ENCODE data around the gene EIF4B.
A peak's percentile ranks its signal among the peaks of the same experiment; 100 is the strongest.

The EIF4B gene

DNA sequence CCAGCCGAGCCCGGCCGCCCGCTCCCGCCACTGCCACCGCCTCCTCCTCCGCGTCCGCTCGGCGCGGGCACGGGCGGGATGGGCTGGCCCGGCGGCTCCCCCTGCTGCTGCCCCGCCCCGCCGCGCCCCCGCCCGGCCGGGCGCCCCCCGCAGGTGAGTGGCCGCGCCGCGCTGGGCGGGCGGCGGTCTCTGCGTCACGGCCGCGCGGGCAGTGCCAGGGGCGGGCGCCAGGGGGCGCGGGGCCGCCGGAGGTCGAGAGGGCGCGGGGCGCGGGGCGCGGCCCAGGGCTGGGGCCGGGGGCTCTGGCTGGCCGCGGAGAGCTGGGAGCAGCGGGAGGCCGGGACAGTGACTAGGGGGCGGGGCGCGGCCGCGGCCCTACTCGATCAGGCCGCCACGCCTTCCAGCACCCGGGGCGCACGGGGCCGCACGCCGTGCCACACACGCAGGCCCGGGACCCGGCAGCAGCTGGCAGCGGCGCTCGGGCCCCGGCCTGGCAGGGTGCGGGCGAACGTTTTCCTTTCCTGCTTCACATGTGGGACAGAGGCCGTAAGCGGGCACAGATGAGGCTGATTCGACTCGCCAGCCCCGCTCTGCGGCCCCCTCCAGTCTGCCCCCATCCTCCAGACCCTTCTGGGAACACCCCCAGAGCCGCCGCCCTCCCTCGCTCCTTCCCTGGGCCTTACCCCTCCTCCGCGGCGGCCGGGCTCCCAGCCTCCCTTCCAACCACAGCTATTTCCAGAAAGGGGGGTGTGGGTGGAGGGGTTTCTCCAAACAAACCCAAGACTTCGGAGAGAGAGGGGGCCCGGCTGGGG, 41.2 kb downstream of the EIF4B start:
- DNase-seq, result peak; percentile 65

DNA sequence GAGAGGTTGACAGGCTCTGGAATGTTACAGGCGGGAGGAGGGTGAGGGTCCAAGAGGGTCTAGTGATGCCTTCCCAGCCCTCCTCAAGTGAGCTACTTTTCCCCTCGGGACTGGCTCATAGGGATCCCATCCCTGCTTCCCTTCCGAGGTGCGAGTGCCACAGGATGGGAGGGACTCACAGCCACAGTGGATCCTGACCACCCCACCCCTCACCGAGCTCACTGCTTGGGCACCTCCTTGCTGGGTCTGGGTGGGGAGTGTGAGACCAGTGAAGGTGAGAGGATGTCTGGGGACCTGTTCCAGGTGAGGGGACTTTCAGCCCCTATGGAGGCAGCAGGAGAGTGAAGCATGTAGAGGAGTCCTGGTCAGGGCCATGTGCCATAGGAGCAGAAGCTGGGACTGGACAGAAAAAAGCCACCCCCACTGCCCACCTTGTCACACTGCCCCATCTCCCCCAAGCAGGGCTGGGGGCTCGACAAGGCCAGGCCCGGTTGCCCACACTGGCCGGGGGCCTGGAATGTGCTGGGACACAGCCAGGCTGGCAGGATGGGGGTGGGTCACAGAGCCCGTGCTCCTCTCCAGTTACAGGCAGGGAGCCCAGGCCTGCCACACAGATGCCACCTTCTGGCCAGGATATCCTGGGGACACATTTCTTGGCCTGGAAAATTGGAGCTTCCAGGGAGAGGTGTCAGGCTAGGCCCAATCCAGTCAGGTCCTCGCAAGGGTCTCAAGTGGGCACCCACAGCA, 42.0 kb downstream of the EIF4B start:
- DNase-seq, result no peak

DNA sequence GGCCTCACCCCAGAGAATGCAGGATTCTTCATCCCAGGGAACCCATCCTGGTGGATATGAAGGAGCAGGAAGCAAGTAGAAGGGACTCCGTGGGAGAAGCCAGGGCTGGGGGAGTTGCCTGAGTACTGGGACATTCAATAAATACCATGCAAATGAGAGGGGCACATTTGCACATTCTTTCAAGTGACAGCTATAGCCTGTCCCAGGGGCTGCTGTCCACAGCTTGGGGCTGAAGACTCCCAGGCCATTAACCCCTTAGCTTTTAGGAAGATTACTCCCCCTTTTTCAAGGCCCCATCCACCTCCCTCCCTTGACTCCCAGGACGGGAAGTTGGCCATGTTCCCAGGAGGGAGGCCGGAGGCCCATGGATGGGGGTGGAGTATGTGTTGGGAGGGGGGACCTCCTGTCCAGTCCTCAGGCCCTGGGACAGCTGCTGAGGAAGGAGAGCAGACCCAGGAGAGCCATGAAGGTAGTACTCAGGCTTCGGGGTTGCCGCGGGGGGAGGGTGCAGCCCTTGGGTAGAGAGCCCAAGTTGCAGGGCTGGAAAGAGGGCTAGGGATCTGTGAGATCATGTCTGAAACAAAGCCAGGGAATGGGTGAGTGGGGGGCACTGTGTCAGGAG, 42.6 kb downstream of the EIF4B start:
- no peak for DNase-seq

DNA sequence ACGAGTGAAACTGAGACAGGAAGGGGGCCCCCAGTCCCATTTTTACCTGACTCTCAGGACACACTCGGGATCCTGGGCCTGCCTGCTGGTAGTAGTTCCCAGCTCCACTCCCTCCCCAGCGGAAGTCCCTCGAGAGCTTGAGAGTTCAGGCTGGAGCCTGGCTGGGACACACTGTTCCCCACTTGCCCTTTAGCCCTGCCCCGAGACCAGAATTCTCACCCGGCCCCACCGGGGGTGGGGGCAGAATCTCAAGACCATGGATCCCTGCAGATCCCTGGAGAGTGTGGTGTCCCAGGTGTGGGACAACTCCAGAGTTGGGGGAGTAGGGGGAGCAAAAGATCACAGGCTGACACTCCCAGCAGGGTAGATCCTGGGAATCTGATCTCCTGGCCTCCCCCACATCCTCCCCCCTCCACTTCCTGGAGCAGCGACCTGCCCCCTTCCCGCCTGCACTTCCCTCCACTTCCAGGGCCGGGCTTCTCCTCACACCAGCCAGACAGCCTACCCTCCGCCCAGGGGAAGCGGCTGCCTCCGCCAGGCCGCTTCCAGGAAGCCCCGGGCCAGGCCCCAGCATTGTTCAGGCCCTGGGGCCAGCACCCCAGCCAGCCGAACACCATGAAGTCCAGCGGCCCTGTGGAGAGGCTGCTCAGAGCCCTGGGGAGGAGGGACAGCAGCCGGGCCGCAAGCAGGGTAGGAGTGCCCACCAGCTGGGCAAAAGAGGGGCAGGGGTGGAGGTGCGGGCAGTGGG, 43.5 kb downstream of the EIF4B start, which contains the start of gene TNS2:
TNS2 (plus strand) TSS at position 495 of the 748 bp plus-strand sequence; CDS start at position 616, 121 bp downstream.
- no peak for DNase-seq

DNA sequence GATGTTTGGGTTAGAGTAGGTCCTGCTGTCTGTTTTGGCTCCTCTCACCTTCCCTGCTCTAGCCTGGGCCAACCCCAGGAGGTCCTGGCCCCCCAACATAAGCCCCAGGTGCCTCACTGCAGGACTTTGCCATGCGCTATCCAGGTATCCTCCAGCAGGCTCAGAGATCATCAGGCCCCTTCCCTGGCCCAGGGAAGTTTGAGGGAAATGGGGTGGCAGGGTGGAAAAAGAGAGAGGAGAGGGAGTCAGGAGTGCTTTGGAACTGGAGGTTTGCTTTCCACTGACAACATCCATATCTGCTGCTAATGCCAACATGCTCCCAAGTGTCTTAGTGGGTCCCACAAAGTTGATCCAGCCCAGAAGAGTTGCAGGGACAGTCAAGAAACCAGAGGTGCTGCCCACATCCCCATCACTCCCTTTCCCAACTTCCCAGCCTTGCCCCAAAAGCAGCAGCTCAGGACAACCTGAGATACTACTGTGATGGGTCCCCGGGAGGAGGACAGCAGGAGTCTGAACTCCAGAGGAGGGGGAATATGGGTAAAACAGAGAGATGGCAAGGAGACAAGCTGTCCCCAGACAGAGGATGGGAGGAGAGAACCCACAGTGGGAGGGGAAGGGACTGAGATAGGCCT, 44.3 kb downstream of the EIF4B start:
- no peak for DNase-seq

DNA sequence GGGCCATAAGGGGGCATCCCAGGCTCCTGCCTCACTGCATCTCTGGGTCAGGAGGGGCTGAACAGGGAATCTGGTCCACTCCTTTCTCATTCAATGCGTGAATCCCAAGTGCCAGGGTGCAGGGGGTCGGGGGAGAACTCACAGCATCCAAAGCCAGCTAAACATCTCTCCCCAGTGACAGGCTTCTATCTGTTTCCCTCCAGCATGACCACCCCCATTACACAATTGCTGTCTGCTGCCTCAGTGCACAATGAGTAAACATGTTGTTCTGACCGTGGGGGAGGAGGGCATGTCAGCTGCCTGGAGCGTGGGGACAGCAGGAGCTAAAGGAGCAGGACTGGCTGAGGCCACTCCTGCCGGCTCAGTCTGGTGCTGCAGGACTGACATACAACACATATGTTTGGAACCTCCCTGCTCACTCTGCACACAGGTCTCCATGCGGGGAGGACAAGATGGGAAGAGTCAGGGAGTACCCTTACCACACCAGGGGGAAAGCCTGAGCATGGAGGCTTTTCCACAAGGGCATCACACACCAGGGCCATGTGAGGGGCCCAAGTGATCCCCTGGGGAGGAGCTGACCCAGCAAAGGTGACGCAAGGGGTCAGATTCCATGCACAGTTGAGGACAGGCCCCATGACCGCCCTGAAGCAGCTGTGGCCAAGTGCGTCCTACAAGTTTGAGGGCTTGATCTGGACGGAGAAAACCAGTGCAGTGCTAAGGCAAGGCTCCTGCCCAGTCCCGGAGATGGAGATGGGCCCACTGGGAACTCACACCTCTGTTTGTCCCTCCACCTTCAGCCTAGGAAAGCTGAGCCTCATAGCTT, 45.0 kb downstream of the EIF4B start:
- DNase-seq, result no peak

DNA sequence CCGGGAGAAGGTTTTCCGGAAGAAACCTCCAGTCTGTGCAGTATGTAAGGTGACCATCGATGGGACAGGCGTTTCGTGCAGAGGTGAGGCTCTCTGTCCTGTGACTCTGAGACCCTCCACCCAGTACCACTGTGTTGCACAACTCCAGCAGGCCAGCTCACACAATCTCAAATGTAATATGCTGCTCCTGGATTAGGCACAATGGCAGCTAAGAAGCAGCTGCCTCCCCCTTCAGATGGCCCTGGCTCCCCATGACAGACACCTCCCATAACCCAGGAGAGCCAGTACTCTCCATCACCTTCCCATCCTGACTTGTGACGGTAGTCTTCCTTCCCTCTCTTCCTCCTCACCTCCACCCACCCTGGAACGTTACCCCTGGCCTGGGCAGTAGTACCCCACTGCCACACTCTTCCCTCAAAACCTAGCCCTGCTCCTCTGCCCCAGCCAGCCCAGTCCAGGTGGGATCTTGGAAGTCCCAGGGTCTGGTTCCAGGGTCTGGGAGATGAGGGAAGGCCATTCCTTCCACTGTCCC, 45.7 kb downstream of the EIF4B start:
- no peak for DNase-seq

DNA sequence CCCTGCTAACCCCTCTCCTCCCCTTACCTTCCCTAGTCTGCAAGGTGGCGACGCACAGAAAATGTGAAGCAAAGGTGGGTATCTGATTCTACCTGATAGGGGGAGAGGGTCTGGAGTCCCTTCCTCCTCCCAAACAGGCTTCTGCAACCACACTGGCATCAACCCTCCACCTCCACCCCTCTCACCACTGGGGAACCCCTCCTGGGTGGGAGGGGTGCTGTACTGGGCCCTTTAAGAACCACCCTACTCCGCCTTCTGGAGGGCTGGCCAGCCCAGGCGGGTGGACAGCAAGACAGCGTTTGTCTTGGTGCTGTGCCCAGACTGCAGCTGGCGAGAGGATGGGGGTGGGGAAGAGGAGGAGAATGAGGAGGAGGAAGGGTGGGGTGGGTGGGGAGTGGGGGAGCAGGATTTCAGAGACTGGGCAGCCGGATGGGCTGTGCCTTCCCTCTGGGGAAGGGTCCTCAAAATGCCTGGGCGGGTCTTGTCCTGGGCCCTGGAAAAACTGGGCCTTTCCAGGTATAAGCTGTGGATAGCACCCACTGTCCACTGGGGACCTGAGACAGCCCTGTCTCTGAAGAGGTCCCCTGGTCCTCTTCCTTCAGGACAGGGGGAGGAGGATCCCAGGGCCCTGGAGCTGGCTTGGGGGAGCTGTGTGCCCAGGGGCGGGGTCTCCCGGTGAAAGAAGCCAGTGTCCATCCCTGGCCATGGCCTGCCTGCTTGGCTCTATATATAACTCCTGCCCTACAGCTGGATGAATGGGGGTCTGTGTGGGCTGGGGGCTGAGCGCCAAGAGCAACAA, 46.4 kb downstream of the EIF4B start:
- no peak for DNase-seq

DNA sequence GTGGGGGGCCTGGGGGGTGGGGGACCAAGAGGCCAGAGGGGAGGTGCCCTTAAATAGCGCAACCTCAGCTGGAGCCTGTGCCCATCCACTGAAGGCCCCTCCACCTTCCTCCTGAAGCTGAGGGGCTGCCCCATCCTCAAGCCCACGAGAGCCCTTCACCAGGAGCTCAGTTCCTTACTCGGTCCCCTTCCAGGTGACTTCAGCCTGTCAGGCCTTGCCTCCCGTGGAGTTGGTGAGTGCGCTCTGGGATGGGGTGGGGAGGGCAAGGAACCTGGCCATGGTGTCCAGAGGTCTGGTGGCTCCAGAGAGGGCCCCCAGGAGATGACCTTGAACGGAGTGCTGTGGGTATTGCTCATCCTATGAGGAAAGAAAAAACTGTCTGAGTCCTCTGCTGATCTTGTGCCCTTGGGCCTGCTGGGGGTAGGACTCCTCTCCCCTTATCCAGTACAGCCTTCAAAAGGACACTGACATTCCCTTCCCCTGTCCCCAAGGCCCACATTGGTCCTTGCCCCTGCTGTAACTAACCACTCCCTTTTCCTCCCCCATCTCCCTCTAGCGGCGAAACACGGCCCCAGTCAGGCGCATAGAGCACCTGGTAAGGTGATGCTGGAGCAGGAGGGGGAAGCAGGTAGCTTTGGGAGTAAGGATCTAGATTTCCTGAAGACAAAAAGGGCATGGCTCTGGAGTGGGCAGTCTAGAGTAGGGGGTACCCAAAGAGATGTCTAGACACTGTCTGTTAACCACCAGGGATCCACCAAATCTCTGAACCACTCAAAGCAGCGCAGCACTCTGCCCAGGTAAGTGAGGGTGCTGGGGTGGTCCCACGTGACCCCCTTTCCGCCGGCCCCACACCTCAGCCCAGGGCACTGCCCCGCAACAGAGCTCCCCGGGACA, 47.2 kb downstream of the EIF4B start:
- DNase-seq, result peak; percentile 62

DNA sequence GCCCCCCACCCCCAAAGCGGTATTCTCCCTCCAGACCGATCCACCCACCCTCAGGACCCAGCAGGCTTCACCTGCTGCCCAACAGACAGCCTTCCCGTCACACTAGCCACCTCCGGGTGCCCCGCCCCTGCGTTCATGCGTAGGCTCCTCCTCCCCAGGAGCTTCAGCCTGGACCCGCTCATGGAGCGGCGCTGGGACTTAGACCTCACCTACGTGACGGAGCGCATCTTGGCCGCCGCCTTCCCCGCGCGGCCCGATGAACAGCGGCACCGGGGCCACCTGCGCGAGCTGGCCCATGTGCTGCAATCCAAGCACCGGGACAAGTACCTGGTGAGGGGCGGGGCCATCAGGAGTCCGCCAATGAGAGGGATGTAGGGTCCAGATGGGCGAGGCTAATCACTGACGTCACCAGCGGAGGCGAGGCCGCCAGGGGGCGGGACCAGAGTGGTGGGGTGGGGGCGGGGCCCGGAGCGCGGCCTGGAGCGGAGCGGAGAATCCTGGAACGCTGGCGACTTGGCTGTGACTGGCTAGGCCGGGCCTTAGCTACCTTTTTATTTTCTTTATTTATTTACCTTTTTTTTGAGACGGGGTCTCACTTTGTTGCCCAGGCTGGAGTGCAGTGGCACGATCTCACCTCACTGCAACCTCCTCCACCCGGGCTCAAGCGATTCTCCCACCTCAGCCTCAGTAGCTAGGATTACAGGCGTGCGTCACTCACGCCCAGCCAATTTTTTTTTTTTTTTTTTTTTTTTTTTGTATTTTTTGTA, 48.0 kb downstream of the EIF4B start:
- peak; percentile 92 for DNase-seq

DNA sequence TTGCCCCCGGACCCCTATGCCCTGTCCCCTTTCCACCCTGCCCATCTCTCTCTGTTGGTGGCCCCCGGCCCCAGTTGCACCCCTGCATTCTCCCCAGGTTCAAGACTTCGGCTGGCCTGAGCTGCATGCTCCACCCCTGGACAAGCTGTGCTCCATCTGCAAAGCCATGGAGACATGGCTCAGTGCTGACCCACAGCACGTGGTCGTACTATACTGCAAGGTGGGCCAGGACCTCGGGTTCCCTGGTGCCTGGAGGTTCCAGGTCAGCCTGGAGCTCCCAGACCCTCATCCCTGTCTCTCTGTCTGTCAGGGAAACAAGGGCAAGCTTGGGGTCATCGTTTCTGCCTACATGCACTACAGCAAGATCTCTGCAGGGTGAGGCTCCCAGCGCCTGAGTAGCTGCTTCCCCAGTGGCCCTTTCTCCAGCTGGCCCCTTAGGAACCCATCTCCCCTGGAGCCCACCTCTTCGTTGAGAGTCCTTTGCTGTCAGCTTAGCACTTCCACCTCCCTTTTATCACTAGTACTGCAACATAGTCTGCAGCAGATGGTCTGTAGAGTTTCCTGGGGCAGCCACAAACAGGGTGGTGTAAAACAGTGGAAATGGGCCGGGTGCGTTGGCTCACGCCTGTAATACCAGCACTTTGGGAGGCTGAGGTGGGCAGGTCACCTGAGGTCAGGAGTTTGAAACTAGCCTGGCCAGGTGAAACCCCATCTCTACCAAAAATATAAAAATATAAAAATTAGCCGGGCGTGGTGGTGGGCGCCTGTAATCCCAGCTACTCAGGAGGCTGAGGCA, 49.4 kb downstream of the EIF4B start:
- DNase-seq, result no peak

DNA sequence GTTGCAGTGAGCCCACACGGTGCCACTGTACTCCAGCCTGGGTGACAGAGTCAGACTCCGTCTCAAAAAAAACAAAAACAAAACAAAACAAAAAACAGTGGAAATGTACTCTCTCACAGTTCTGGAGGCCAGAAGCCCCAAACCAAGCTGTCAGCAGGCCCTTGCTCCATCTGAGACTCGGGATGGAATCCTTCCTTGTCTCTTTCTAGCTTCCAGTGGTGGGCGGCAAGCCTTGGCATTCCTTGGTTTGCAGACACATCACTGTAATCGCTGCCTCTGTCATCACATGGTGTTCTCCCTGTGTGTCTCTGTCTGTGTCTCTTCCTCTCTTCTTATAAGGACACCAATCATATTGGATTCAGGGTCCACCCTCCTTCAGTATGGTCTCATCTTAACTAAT, 50.0 kb downstream of the EIF4B start:
- DNase-seq, result no peak

DNA sequence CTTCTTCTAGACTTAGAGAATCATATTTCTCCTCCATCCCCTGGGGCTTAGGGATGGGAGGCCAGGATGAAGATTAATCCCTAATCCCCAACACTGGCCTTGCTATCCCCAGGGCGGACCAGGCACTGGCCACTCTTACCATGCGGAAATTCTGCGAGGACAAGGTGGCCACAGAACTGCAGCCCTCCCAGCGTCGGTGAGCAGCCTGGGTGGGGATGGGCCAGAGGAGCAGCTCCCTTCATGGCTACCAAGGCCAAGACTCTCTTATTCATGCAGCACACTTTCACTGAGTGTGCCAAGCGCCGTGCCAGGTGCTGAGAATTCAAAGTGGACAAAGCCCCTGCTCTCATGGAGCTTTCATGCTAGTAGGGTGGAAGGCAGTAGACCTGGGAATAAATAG, 50.6 kb downstream of the EIF4B start:
- DNase-seq, result no peak

DNA sequence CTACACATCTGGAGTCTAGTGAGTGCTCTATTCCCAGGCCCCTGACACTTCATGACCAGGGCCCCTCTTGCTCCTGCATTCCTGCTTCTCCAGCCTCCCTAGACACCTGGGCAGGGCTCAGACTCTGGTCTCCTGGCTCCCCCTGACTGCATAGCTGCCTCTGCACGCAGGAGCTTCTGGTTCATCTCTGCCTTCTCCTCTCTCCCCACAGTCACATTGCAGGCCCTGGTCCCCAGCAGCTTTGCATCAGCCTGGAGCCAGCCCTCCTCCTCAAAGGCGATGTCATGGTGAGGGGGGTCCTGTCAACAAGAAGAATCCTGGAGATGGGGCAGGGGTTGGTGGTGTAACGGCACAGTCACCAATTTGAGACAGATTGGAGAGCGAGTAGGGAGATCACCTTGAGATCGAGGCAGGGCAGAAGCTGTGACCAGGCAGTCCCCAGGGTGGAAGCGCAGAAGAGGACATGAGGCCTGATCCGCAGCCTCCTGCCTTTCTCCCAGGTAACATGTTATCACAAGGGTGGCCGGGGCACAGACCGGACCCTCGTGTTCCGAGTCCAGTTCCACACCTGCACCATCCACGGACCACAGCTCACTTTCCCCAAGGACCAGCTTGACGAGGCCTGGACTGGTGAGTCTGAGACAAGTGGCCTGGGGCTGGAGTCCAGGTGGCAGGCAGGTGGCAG, 51.7 kb downstream of the EIF4B start:
- no peak for DNase-seq

DNA sequence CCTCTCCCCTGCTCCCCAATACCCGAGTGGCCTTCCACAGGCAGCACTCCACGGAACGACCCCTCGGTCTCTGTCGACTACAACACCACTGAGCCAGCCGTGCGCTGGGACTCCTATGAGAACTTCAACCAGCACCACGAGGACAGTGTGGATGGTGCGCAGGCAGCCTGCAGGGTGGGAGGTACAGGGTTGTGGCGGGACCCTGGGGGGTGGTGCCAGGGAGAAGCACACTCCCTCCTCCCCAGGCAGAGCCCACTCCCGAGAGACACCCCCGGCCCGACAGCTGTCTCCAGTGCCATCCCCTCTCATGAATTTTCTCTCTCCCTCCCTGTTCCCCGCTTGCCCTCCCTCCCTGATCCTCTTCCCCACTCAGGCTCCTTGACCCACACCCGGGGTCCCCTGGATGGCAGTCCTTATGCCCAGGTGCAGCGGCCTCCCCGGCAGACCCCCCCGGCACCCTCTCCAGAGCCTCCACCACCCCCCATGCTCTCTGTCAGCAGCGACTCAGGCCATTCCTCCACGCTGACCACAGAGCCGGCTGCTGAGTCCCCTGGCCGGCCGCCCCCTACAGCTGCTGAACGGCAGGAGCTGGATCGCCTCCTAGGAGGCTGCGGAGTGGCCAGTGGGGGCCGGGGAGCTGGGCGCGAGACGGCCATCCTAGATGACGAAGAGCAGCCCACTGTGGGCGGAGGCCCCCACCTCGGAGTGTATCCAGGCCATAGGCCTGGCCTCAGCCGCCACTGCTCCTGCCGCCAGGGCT, 52.6 kb downstream of the EIF4B start:
- no peak for DNase-seq

DNA sequence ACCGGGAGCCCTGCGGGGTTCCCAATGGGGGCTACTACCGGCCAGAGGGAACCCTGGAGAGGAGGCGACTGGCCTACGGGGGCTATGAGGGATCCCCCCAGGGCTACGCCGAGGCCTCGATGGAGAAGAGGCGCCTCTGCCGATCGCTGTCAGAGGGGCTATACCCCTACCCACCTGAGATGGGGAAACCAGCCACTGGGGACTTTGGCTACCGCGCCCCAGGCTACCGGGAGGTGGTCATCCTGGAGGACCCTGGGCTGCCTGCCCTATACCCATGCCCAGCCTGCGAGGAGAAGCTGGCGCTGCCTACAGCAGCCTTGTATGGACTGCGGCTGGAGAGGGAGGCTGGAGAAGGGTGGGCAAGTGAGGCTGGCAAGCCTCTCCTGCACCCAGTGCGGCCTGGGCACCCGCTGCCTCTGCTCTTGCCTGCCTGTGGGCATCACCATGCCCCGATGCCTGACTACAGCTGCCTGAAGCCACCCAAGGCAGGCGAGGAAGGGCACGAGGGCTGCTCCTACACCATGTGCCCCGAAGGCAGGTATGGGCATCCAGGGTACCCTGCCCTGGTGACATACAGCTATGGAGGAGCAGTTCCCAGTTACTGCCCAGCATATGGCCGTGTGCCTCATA, 53.3 kb downstream of the EIF4B start:
- no peak for DNase-seq
